OCI-LY1 (cell line): ENCODE data around the gene PCCB.

Source experiments
- H2AFZ ChIP-seq: fragments of 200-600 bp; sonication (generic), shearing (Covaris generic); 2 replicates; pipeline ENCODE4 v1.6.0; 2014; ENCODE audit warnings: antibody characterized with exemption, mild to moderate bottlenecking, low read length
- H3F3A ChIP-seq: fragments of 200-600 bp; sonication (generic), shearing (Covaris generic); 2 replicates; pipeline ENCODE4 v1.6.0; 2014; ENCODE audit warnings: mild to moderate bottlenecking, antibody characterized with exemption, low read length, moderate library complexity; ENCODE audit not compliant: insufficient read depth
- H3K27ac ChIP-seq: fragments of 200-600 bp; sonication (generic); 2 replicates; pipeline ENCODE4 v1.5.1; 2014; ENCODE audit warnings: low read length, mixed run types, mild to moderate bottlenecking, low read depth; ENCODE audit not compliant: poor library complexity, severe bottlenecking
- H3K27me3 ChIP-seq: fragments of 200-600 bp; sonication (generic); 2 replicates; pipeline ENCODE4 v1.6.0; 2014; ENCODE audit warnings: antibody characterized with exemption, mild to moderate bottlenecking, low read length, moderate library complexity; ENCODE audit not compliant: insufficient read depth
- H3K36me3 ChIP-seq: fragments of 200-600 bp; sonication (generic); 2 replicates; pipeline ENCODE4 v1.6.1; 2014; ENCODE audit warnings: mild to moderate bottlenecking, antibody characterized with exemption, low read length, moderate library complexity, mixed read lengths; ENCODE audit not compliant: insufficient read depth
- H3K4me1 ChIP-seq: fragments of 200-600 bp; sonication (generic); 2 replicates; pipeline ENCODE4 v1.5.1; 2014; ENCODE audit warnings: mild to moderate bottlenecking, low read length, moderate library complexity; ENCODE audit not compliant: insufficient read depth, severe bottlenecking
- H3K4me2 ChIP-seq: fragments of 200-600 bp; sonication (generic), shearing (Covaris generic); 2 replicates; pipeline ENCODE4 v1.6.1; 2014; ENCODE audit warnings: low read length
- H3K4me3 ChIP-seq: fragments of 200-600 bp; sonication (generic); 2 replicates; pipeline ENCODE4 v1.5.1; 2014; ENCODE audit warnings: low read length, low read depth, mild to moderate bottlenecking, mixed read lengths; ENCODE audit not compliant: poor library complexity, severe bottlenecking
- H3K79me2 ChIP-seq: fragments of 200-600 bp; shearing (Covaris generic); 2 replicates; pipeline ENCODE4 v1.6.1; 2016; ENCODE audit warnings: mixed run types, low read length, mixed read lengths; ENCODE audit not compliant: insufficient read depth
- H3K9ac ChIP-seq: fragments of 200-600 bp; sonication (generic), shearing (Covaris generic); 2 replicates; pipeline ENCODE4 v1.6.1; 2014; ENCODE audit warnings: mild to moderate bottlenecking, low read length, mixed read lengths
- H3K9me2 ChIP-seq: fragments of 200-600 bp; sonication (generic), shearing (Covaris generic); 2 replicates; pipeline ENCODE4 v1.6.1; 2014; ENCODE audit warnings: low read depth, mild to moderate bottlenecking, low read length, mixed read lengths
- H3K9me3 ChIP-seq: fragments of 200-600 bp; shearing (Covaris generic); 2 replicates; pipeline ENCODE4 v1.6.1; 2014; ENCODE audit warnings: low read length, mixed read lengths
- H4K20me1 ChIP-seq: fragments of 200-600 bp; sonication (generic), shearing (Covaris generic); 2 replicates; pipeline ENCODE4 v1.6.0; 2016; ENCODE audit warnings: mild to moderate bottlenecking, low read length; ENCODE audit not compliant: insufficient read depth
- EZH2 ChIP-seq: fragments of 200-600 bp; sonication (generic), shearing (Covaris generic); IDR thresholded peaks from 2 replicates; pipeline ENCODE4 v1.8.0; 2017; ENCODE audit warnings: borderline replicate concordance, mixed run types, mild to moderate bottlenecking, antibody characterized with exemption, low read length, moderate library complexity, mixed read lengths
- TF ChIP-seq, protein P1 (sequence below): fragments of 200-600 bp; sonication (generic), shearing (Covaris generic); IDR thresholded peaks from 2 replicates; pipeline ENCODE4 v1.5.1; 2017; ENCODE audit warnings: mild to moderate bottlenecking, antibody characterized with exemption, low read length, moderate library complexity, mixed read lengths

PCCB gene

DNA sequence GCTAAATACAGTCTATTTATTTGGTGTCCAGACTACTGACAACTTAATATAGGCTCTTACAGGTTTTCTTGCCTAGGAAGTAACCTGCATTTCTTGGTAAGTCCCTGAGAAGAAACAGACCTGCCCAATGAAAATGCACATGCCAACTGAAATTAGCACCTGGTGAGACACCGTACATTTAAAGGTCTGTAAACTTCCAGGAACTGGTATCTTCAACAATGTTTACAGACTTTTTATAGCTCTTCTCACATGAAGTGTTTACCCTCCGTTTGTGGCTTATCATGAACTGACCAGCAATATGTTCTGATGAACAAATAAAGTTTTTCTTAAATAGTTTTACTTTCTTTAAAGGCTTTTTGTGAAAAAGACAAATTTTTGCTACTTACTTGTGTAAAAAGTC, 93.3 kb downstream of the PCCB start:
- H3K9me2 ChIP-seq, result no peaks in the 10 kb centered on the region
- H3K27me3 ChIP-seq, result no peaks in the 10 kb centered on the region
- no peak for TF ChIP-seq EZH2
- TF ChIP-seq, protein P1, sequence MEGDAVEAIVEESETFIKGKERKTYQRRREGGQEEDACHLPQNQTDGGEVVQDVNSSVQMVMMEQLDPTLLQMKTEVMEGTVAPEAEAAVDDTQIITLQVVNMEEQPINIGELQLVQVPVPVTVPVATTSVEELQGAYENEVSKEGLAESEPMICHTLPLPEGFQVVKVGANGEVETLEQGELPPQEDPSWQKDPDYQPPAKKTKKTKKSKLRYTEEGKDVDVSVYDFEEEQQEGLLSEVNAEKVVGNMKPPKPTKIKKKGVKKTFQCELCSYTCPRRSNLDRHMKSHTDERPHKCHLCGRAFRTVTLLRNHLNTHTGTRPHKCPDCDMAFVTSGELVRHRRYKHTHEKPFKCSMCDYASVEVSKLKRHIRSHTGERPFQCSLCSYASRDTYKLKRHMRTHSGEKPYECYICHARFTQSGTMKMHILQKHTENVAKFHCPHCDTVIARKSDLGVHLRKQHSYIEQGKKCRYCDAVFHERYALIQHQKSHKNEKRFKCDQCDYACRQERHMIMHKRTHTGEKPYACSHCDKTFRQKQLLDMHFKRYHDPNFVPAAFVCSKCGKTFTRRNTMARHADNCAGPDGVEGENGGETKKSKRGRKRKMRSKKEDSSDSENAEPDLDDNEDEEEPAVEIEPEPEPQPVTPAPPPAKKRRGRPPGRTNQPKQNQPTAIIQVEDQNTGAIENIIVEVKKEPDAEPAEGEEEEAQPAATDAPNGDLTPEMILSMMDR, result no peak
- H3K9ac ChIP-seq, result no peak overlapping the region
- peaks cover 32% of the 10 kb centered on the region for H3K36me3 ChIP-seq
- no peaks in the 10 kb centered on the region for H3K79me2 ChIP-seq
- no peak overlapping the region for H3K27ac ChIP-seq
- no peaks in the 10 kb centered on the region for H3K4me1 ChIP-seq
- no peak overlapping the region for H3K4me2 ChIP-seq
- no peaks in the 10 kb centered on the region for H3K9me3 ChIP-seq
- H3F3A ChIP-seq, result no peaks in the 10 kb centered on the region
- no peak overlapping the region for H3K4me3 ChIP-seq
- H2AFZ ChIP-seq, result no peak overlapping the region
- H4K20me1 ChIP-seq, result no peaks in the 10 kb centered on the region

DNA sequence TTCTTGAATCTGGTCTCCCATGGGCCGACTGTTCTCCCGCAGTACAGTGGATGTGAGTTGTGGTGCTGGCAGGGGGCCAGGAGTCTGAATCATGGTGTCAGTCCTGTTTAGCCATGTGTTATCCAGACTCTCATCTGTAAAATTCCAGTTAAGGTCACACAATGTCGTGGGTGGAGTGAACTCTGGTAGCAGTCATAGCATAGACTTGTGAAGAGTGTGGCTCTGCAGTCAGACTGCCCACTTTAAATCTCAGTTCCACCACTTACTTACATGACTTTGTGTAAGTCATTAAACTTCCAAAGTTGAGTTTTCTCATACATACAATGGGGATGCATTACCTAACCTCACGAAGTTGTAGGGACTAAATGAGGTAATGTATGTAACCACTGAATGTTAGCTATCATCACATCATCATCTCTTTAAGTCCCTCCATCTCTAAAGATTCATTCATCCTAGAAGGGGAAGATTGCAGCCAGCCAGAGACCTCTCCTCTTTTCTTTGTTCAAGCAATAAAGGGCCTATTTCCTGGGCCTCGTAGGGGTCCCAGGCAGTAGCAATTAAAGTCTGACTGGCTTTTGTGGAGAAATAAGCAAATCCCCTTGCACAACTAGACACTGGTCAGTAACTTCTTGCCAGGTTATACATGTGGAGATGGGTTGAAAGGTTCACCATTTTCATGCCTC, 93.9 kb downstream of the PCCB start:
- Histone ChIP-seq H3K36me3 (peaks cover 26% of the 10 kb centered on the region), H3K27ac (no peak overlapping the region), H3K9me3 (no peaks in the 10 kb centered on the region), H4K20me1 (no peaks in the 10 kb centered on the region), H3K27me3 (no peaks in the 10 kb centered on the region), H3K4me2 (no peak overlapping the region), H3K9me2 (no peaks in the 10 kb centered on the region), H3K4me1 (no peaks in the 10 kb centered on the region), H3F3A (no peaks in the 10 kb centered on the region), H3K79me2 (no peaks in the 10 kb centered on the region), H2AFZ (no peak overlapping the region), H3K9ac (no peak overlapping the region), H3K4me3 (no peak overlapping the region)
- no peak for TF ChIP-seq EZH2
- TF ChIP-seq, protein P1, result no peak

DNA sequence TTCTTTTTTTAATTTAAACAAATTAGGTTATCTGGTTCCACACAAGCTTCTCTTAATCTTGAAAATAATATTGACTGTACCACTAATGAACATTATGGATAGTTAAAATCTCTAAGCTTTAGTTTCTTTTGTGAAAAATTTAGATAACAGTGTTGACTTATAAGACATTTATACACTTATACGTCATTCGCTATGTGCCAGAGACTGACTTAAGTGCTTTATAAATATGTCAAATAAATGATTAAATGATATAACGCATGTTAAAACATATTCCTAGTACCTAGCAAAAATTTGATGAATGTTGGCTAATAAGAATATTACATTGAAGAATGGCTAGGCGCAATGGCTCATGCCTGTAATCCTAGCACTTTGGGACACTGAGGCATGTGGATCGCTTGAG, 96.3 kb downstream of the PCCB start:
- peaks cover 6% of the 10 kb centered on the region; the same call in 1 of the 2 replicates for H3K36me3 ChIP-seq
- H3K4me2 ChIP-seq, result no peak overlapping the region
- H3K27me3 ChIP-seq, result no peaks in the 10 kb centered on the region
- H3K4me1 ChIP-seq, result no peaks in the 10 kb centered on the region
- H3K79me2 ChIP-seq, result no peaks in the 10 kb centered on the region
- no peak overlapping the region for H3K4me3 ChIP-seq
- no peak overlapping the region for H3K27ac ChIP-seq
- H3F3A ChIP-seq, result no peaks in the 10 kb centered on the region
- H3K9ac ChIP-seq, result no peak overlapping the region
- H3K9me3 ChIP-seq, result no peaks in the 10 kb centered on the region
- no peaks in the 10 kb centered on the region for H4K20me1 ChIP-seq
- H3K9me2 ChIP-seq, result no peaks in the 10 kb centered on the region
- no peak overlapping the region for H2AFZ ChIP-seq
- TF ChIP-seq, protein P1, result no peak
- no peak for TF ChIP-seq EZH2
